WTC11 (cell line): Measurements from ENCODE around the gene FRAT2.

Source experiments
- ATF1 ChIP-seq: sonication (generic); formaldehyde crosslinking; IDR thresholded peaks from 2 replicates; pipeline ENCODE4 v1.8.1; 2023; ENCODE audit warnings: mild to moderate bottlenecking, moderate library complexity, missing genetic modification reagents
- CBFB ChIP-seq: sonication (generic); formaldehyde crosslinking; IDR thresholded peaks from 2 replicates; pipeline ENCODE4 v1.8.1; 2022; ENCODE audit warnings: mild to moderate bottlenecking, low read depth, missing genetic modification reagents
- CREB1 ChIP-seq: sonication (generic); formaldehyde crosslinking; IDR thresholded peaks from 2 replicates; pipeline ENCODE4 v1.8.0; 2023; ENCODE audit warnings: mild to moderate bottlenecking, missing genetic modification reagents
- CREM ChIP-seq: sonication (generic); formaldehyde crosslinking; IDR thresholded peaks from 2 replicates; pipeline ENCODE4 v1.8.1; 2022; ENCODE audit warnings: mild to moderate bottlenecking, missing genetic modification reagents, moderate library complexity
- FOXP1 ChIP-seq: sonication (generic); formaldehyde crosslinking; IDR thresholded peaks from 2 replicates; pipeline ENCODE4 v1.8.0; 2022; ENCODE audit warnings: missing genetic modification reagents, mild to moderate bottlenecking, moderate library complexity, borderline replicate concordance
- IRF2 ChIP-seq: sonication (generic); formaldehyde crosslinking; IDR thresholded peaks from 2 replicates; pipeline ENCODE4 v1.8.0; 2022; ENCODE audit warnings: low read depth, missing genetic modification reagents, borderline replicate concordance
- NFYB ChIP-seq: sonication (generic); formaldehyde crosslinking; conservative IDR thresholded peaks from 2 replicates; pipeline ENCODE4 v1.8.0; 2022; ENCODE audit warnings: low read depth, missing genetic modification reagents
- SP1 ChIP-seq: sonication (generic); formaldehyde crosslinking; conservative IDR thresholded peaks from 2 replicates; pipeline ENCODE4 v1.8.1; 2022; ENCODE audit warnings: missing genetic modification reagents
- TEAD4 ChIP-seq: sonication (generic); formaldehyde crosslinking; IDR thresholded peaks from 2 replicates; pipeline ENCODE4 v1.8.0; 2022; ENCODE audit warnings: mild to moderate bottlenecking, missing genetic modification reagents
- TP53 ChIP-seq: sonication (generic); formaldehyde crosslinking; IDR thresholded peaks from 2 replicates; pipeline ENCODE4 v1.8.1; 2023; ENCODE audit warnings: mild to moderate bottlenecking, missing genetic modification reagents
- TF ChIP-seq, protein P1 (sequence below): fragments of 200-600 bp; IDR thresholded peaks from 2 replicates; pipeline ENCODE4 v1.8.0; 2022; ENCODE audit warnings: antibody characterized with exemption
- TF ChIP-seq, protein P2 (sequence below): sonication (generic); formaldehyde crosslinking; IDR thresholded peaks from 2 replicates; pipeline ENCODE4 v1.8.1; 2023; ENCODE audit warnings: mild to moderate bottlenecking, missing genetic modification reagents, borderline replicate concordance
- TF ChIP-seq, protein P3 (sequence below): sonication (generic); formaldehyde crosslinking; IDR thresholded peaks from 2 replicates; pipeline ENCODE4 v1.8.0; 2022; ENCODE audit warnings: mild to moderate bottlenecking, missing genetic modification reagents
- TF ChIP-seq, protein P4 (sequence below): sonication (generic); formaldehyde crosslinking; IDR thresholded peaks from 2 replicates; pipeline ENCODE4 v1.8.1; 2022; ENCODE audit warnings: mild to moderate bottlenecking, missing genetic modification reagents, moderate library complexity, borderline replicate concordance

DNA sequence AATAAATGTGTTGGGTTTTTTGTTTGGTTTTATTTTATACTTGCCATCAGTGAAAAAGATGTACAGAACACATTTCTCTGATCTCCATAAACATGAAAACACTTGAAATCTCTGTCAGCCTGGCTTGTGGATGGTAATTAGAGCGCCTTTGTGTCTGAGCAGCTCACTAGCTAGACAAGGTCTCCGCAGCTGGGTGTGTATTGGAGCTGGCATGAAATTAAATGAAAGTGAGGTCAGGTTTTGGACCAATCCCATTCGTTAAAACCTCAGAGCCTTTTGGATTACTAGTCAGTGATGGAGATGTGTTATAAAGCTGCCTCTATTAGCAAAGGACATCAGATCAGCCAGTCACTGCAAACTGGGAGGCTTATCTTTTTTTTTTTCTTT, 12.7 kb downstream of the FRAT2 start:
- TF ChIP-seq FOXP1 (CRISPR knock-in tag): no peak
- TF ChIP-seq, protein P1, sequence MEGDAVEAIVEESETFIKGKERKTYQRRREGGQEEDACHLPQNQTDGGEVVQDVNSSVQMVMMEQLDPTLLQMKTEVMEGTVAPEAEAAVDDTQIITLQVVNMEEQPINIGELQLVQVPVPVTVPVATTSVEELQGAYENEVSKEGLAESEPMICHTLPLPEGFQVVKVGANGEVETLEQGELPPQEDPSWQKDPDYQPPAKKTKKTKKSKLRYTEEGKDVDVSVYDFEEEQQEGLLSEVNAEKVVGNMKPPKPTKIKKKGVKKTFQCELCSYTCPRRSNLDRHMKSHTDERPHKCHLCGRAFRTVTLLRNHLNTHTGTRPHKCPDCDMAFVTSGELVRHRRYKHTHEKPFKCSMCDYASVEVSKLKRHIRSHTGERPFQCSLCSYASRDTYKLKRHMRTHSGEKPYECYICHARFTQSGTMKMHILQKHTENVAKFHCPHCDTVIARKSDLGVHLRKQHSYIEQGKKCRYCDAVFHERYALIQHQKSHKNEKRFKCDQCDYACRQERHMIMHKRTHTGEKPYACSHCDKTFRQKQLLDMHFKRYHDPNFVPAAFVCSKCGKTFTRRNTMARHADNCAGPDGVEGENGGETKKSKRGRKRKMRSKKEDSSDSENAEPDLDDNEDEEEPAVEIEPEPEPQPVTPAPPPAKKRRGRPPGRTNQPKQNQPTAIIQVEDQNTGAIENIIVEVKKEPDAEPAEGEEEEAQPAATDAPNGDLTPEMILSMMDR: no peak
- TF ChIP-seq IRF2 (CRISPR knock-in tag): no peak
- no peak for TF ChIP-seq CBFB
- TF ChIP-seq NFYB (CRISPR knock-in tag): no peak
- TF ChIP-seq SP1 (CRISPR knock-in tag): no peak
- TF ChIP-seq CREB1 (CRISPR knock-in tag): no peak
- TF ChIP-seq, protein P2, sequence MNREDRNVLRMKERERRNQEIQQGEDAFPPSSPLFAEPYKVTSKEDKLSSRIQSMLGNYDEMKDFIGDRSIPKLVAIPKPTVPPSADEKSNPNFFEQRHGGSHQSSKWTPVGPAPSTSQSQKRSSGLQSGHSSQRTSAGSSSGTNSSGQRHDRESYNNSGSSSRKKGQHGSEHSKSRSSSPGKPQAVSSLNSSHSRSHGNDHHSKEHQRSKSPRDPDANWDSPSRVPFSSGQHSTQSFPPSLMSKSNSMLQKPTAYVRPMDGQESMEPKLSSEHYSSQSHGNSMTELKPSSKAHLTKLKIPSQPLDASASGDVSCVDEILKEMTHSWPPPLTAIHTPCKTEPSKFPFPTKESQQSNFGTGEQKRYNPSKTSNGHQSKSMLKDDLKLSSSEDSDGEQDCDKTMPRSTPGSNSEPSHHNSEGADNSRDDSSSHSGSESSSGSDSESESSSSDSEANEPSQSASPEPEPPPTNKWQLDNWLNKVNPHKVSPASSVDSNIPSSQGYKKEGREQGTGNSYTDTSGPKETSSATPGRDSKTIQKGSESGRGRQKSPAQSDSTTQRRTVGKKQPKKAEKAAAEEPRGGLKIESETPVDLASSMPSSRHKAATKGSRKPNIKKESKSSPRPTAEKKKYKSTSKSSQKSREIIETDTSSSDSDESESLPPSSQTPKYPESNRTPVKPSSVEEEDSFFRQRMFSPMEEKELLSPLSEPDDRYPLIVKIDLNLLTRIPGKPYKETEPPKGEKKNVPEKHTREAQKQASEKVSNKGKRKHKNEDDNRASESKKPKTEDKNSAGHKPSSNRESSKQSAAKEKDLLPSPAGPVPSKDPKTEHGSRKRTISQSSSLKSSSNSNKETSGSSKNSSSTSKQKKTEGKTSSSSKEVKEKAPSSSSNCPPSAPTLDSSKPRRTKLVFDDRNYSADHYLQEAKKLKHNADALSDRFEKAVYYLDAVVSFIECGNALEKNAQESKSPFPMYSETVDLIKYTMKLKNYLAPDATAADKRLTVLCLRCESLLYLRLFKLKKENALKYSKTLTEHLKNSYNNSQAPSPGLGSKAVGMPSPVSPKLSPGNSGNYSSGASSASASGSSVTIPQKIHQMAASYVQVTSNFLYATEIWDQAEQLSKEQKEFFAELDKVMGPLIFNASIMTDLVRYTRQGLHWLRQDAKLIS (CRISPR knock-in tag): no peak
- no peak for TF ChIP-seq CREM
- TF ChIP-seq TEAD4 (CRISPR knock-in tag): no peak
- TF ChIP-seq, protein P3, sequence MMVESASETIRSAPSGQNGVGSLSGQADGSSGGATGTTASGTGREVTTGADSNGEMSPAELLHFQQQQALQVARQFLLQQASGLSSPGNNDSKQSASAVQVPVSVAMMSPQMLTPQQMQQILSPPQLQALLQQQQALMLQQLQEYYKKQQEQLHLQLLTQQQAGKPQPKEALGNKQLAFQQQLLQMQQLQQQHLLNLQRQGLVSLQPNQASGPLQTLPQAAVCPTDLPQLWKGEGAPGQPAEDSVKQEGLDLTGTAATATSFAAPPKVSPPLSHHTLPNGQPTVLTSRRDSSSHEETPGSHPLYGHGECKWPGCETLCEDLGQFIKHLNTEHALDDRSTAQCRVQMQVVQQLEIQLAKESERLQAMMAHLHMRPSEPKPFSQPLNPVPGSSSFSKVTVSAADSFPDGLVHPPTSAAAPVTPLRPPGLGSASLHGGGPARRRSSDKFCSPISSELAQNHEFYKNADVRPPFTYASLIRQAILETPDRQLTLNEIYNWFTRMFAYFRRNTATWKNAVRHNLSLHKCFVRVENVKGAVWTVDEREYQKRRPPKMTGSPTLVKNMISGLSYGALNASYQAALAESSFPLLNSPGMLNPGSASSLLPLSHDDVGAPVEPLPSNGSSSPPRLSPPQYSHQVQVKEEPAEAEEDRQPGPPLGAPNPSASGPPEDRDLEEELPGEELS (CRISPR knock-in tag): no peak
- TF ChIP-seq, protein P4, sequence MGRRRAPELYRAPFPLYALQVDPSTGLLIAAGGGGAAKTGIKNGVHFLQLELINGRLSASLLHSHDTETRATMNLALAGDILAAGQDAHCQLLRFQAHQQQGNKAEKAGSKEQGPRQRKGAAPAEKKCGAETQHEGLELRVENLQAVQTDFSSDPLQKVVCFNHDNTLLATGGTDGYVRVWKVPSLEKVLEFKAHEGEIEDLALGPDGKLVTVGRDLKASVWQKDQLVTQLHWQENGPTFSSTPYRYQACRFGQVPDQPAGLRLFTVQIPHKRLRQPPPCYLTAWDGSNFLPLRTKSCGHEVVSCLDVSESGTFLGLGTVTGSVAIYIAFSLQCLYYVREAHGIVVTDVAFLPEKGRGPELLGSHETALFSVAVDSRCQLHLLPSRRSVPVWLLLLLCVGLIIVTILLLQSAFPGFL (CRISPR knock-in tag): no peak
- TF ChIP-seq TP53 (CRISPR knock-in tag): no peak
- TF ChIP-seq ATF1: no peak
